A549 (cell line): Measurements from ENCODE around the gene TMEM219. TPM values are rescaled to one million over a fixed set of nuclear protein-coding genes. Genes with fewer than 3 reads are reported as not detected.

Source experiments
- ATAC-seq, 2 experiments: fragments of 200-7000 bp in 1 of 2; fragments of >200 bp in 1 of 2; cut with Nextera tagmentation in 1 of 2; cut with Tn5 transposase in 1 of 2; 3 replicates each; pipeline versions ENCODE4 v1.8.0 to v1.9.1; 2018 to 2020; ENCODE audit warnings: mild to moderate bottlenecking in 1 of 2, moderate library complexity in 1 of 2
- CTCF ChIA-PET: fragments of 300-600 bp; sonication (Branson Sonifier 250); formaldehyde crosslinking; extraction: SDS; loops from one replicate; lab custom pipeline; 2021; ENCODE audit warnings: antibody characterized with exemption, inconsistent platforms; lab: Yijun Ruan, JAX
- POLR2A ChIA-PET: fragments of 350-600 bp; formaldehyde crosslinking; extraction: SDS; loops from one replicate; lab custom pipeline; 2021; ENCODE audit warnings: antibody characterized with exemption, inconsistent platforms; lab: Yijun Ruan, JAX
- DNase-seq, 2 experiments: peaks; one replicate each; pipeline versions ENCODE4 v3.0.0 to v3.0.0-alpha.2; 2011 to 2016; ENCODE audit warnings: low read depth in 1 of 2, low spot score in 1 of 2
- FAIRE-seq: peaks from 2 replicates; lab custom pipeline; 2011; peaks lifted over from hg19 to GRCh38; lab: Jason Lieb, UNC
- H3K27ac ChIP-seq, 2 experiments: fragments of >200 bp; sonication (Bioruptor Twin); formaldehyde crosslinking; 3 replicates each; pipeline ENCODE4 v1.5.1; 2016 to 2017
- H3K4me1 ChIP-seq: fragments of >200 bp; sonication (Bioruptor Twin); formaldehyde crosslinking; 3 replicates; pipeline ENCODE4 v1.6.1; 2016
- H3K4me2 ChIP-seq: fragments of >200 bp; sonication (Bioruptor Twin); formaldehyde crosslinking; 3 replicates; pipeline ENCODE4 v1.6.1; 2016
- H3K4me3 ChIP-seq: fragments of >200 bp; sonication (Bioruptor Twin); formaldehyde crosslinking; 3 replicates; pipeline ENCODE4 v1.5.1; 2016
- H3K9me3 ChIP-seq: fragments of >200 bp; sonication (Bioruptor Twin); formaldehyde crosslinking; 3 replicates; pipeline ENCODE4 v1.6.1; 2016
- BHLHE40 ChIP-seq: IDR thresholded peaks from 2 replicates; pipeline ENCODE4 v1.6.1; 2012; ENCODE audit warnings: low read depth, low read length, inconsistent platforms
- CBX2 ChIP-seq: fragments of 200-600 bp; sonication (generic); IDR thresholded peaks from 2 replicates; pipeline ENCODE4 v1.6.1; 2016; ENCODE audit warnings: low read depth, mild to moderate bottlenecking, borderline replicate concordance
- CEBPB ChIP-seq, 2 experiments: fragments of >200 bp in 1 of 2; sonication (Bioruptor Twin) in 1 of 2; formaldehyde crosslinking in 1 of 2; IDR thresholded peaks; 2 replicates each; pipeline ENCODE4 v1.6.1; 2012 to 2016
- CHD2 ChIP-seq: fragments of 150-350 bp; IDR thresholded peaks from 2 replicates; pipeline ENCODE4 v1.6.1; 2014; ENCODE audit warnings: low read length; ENCODE audit not compliant: partially characterized antibody
- EHF ChIP-seq: fragments of 250-450 bp; sonication (Bioruptor Pico); IDR thresholded peaks from 2 replicates; pipeline ENCODE4 v1.5.0; 2020; ENCODE audit warnings: mild to moderate bottlenecking
- EHMT2 ChIP-seq: fragments of 200-600 bp; sonication (generic); IDR thresholded peaks from 2 replicates; pipeline ENCODE4 v1.6.1; 2016; ENCODE audit warnings: antibody characterized with exemption, low read depth, mild to moderate bottlenecking, moderate library complexity
- ESRRA ChIP-seq: fragments of 150-350 bp; IDR thresholded peaks from 2 replicates; pipeline ENCODE4 v1.6.1; 2014; ENCODE audit warnings: mild to moderate bottlenecking, low read length, borderline replicate concordance
- HDAC2 ChIP-seq: fragments of 200-600 bp; sonication (generic); IDR thresholded peaks from 2 replicates; pipeline ENCODE4 v1.6.1; 2016
- HOXA7 ChIP-seq: fragments of 250-450 bp; sonication (Bioruptor Pico); IDR thresholded peaks from 2 replicates; pipeline ENCODE4 v1.5.0; 2020; ENCODE audit warnings: mild to moderate bottlenecking, moderate library complexity
- HOXB13 ChIP-seq: fragments of 250-450 bp; sonication (Bioruptor Pico); IDR thresholded peaks from 2 replicates; pipeline ENCODE4 v1.5.0; 2020; ENCODE audit warnings: low read depth, mild to moderate bottlenecking, moderate library complexity
- HOXB5 ChIP-seq: fragments of 250-450 bp; sonication (Bioruptor Pico); IDR thresholded peaks from 2 replicates; pipeline ENCODE4 v1.5.0; 2020; ENCODE audit warnings: mild to moderate bottlenecking, moderate library complexity
- JUN ChIP-seq, 2 experiments: fragments of >200 bp; sonication (Bioruptor Twin); formaldehyde crosslinking; IDR thresholded peaks; 2 replicates in 1 of 2; 3 replicates in 1 of 2; pipeline ENCODE4 v1.6.1; 2016 to 2017
- POLR2A ChIP-seq: IDR thresholded peaks from 2 replicates; pipeline ENCODE4 v1.6.1; 2012; ENCODE audit warnings: mild to moderate bottlenecking, low read length
- RAD21 ChIP-seq, 2 experiments: fragments of >200 bp in 1 of 2; sonication (Bioruptor Twin) in 1 of 2; formaldehyde crosslinking in 1 of 2; IDR thresholded peaks in 1 of 2; conservative IDR thresholded peaks in 1 of 2; 2 replicates in 1 of 2; 3 replicates in 1 of 2; pipeline ENCODE4 v1.6.1; 2012 to 2018; ENCODE audit warnings: inconsistent platforms in 1 of 2
- RARB ChIP-seq: fragments of 250-450 bp; sonication (Bioruptor Pico); IDR thresholded peaks from 2 replicates; pipeline ENCODE4 v1.8.0; 2021; ENCODE audit warnings: mild to moderate bottlenecking, moderate library complexity
- RFX5 ChIP-seq: fragments of 450-650 bp; IDR thresholded peaks from 2 replicates; pipeline ENCODE4 v1.7.1; 2014; ENCODE audit warnings: antibody characterized with exemption, mild to moderate bottlenecking, moderate library complexity
- RNF2 ChIP-seq: fragments of 200-600 bp; sonication (generic); IDR thresholded peaks from 2 replicates; pipeline ENCODE4 v1.6.1; 2016; ENCODE audit warnings: low read depth, mild to moderate bottlenecking, antibody characterized with exemption, moderate library complexity, borderline replicate concordance
- SREBF2 ChIP-seq: fragments of 450-650 bp; IDR thresholded peaks from 2 replicates; pipeline ENCODE4 v1.6.1; 2014; ENCODE audit warnings: mild to moderate bottlenecking, moderate library complexity
- ZNF302 ChIP-seq: fragments of 250-450 bp; sonication (Bioruptor Pico); IDR thresholded peaks from 2 replicates; pipeline ENCODE4 v1.9.0; 2021; ENCODE audit warnings: inconsistent platforms, mild to moderate bottlenecking, moderate library complexity
- ZSCAN20 ChIP-seq: fragments of 250-450 bp; sonication (Bioruptor Pico); IDR thresholded peaks from 2 replicates; pipeline ENCODE4 v1.8.0; 2022; ENCODE audit warnings: mild to moderate bottlenecking, moderate library complexity
- WGBS: methylation state at CpG from one replicate; pipeline ENCODE4 v1.1.6; 2017; ENCODE audit errors: missing lambda C conversion rate; 5-methylcytosine and 5-hydroxymethylcytosine counted together
- polyA minus RNA-seq: library from RNA; depleted of rRNA, polyadenylated mRNA; stranded (reverse); fragments of >200 nt; gene quantifications from 2 replicates; pipeline ENCODE4 v1.2.3, GENCODE V29; 2011; rRNA and poly(A)+ RNA removed
- polyA plus RNA-seq, 4 experiments: library from polyadenylated mRNA; depleted of rRNA in 3 of 4; stranded (reverse); fragments of >200 nt; fragmentation: RNase III in 1 of 4; extraction: RNeasy Plus Mini Kit Qiagen cat#74134 plus additional on column Dnase treatment in 1 of 4; gene quantifications; 2 replicates in 3 of 4; 3 replicates in 1 of 4; pipeline ENCODE4 v1.2.3, GENCODE V29; 2011 to 2017
- TF ChIP-seq, protein P1 (sequence below): fragments of 150-350 bp; IDR thresholded peaks from 2 replicates; pipeline ENCODE4 v1.6.1; 2014; ENCODE audit warnings: low read depth, mild to moderate bottlenecking, low read length
- TF ChIP-seq, protein P2 (sequence below): fragments of 200-600 bp; sonication (generic); IDR thresholded peaks from 2 replicates; pipeline ENCODE4 v1.6.1; 2016; ENCODE audit warnings: antibody characterized with exemption, mild to moderate bottlenecking, moderate library complexity
- TF ChIP-seq, protein P3 (sequence below): fragments of 250-450 bp; sonication (Bioruptor Pico); IDR thresholded peaks from 2 replicates; pipeline ENCODE4 v1.5.0; 2020; ENCODE audit warnings: low read depth, mild to moderate bottlenecking, moderate library complexity
- TF ChIP-seq, protein P4 (sequence below): IDR thresholded peaks from 2 replicates; pipeline ENCODE4 v1.6.1; 2012
- TF ChIP-seq, protein P5 (sequence below): fragments of >200 bp; sonication (Bioruptor Twin); formaldehyde crosslinking; IDR thresholded peaks from 3 replicates; pipeline ENCODE4 v1.6.1; 2016
- TF ChIP-seq, protein P6 (sequence below): fragments of 250-450 bp; sonication (Bioruptor Pico); IDR thresholded peaks from 2 replicates; pipeline ENCODE4 v1.5.0; 2021; ENCODE audit warnings: mild to moderate bottlenecking, moderate library complexity, borderline replicate concordance

The TMEM219 gene, protein sequence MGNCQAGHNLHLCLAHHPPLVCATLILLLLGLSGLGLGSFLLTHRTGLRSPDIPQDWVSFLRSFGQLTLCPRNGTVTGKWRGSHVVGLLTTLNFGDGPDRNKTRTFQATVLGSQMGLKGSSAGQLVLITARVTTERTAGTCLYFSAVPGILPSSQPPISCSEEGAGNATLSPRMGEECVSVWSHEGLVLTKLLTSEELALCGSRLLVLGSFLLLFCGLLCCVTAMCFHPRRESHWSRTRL
- polyA plus RNA-seq (2011; rRNA removed) (65.1 and 82.5 TPM in 2 replicates), polyA plus RNA-seq (2017; fragmentation: RNase III; extraction: RNeasy Plus Mini Kit Qiagen cat#74134 plus additional on column Dnase treatment) (68.1 to 77.2 TPM (median 74.4 TPM) in 3 replicates), polyA minus RNA-seq (55.4 and 65.0 TPM in 2 replicates)
- polyA plus RNA-seq (2012; cell fraction: cytosol; rRNA removed) = 66.5 and 71.2 TPM in 2 replicates
- 56.7 and 79.5 TPM in 2 replicates for polyA plus RNA-seq (2012; cell fraction: nucleus; rRNA removed)

DNA sequence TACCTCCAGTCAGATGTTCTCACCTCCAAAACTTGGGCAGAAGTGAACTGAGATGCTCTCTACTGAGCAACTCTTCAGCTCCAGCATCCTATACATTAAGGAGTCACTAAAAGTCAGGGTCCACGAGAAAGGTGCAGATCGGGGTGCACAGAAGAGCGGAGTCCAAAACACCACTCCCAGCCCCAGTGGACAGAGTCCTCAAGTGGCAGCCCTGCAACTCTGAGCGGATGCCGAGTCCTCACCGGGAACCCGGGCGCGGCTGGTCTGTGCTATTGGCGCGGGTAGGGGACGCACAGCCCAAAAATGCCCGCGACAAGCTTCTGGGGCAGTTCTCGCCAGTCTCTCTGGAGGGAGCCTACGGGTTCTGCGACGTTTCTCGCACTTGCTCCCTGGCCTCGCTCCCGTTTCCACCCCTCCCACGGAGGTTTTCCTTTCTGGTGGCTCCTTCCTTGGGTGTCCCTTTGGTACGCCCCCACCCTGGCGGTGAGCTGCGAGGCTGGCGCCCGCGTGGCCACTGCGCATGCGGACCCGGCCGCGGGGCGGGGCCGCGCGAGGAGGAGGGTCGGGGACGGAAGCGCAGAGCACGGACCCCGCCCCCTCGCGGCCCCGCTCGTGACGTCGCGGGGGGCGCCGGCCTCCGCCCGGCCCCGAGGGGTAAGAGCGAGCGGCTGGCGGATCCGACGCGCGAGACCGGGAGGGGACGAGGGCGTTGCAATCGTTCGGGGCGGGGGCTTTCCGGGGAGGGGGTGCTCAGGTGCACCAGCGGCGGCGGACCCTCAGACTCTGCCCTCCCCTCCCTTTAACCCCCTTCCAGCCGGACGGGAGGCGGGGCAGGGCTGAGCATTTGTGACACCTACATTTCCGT lies at the start of gene TMEM219:
Gene TMEM219, plus strand, starts transcription at position 601 of the 865 bp plus-strand sequence. CDS start 1,065 bp downstream, outside the sequence.
- peak within 1 kb of the TSS; percentile 86 to 96 for H3K27ac ChIP-seq
- peak; percentile 88 to 94 for DNase-seq
- no peaks in the 10 kb centered on the region for H3K9me3 ChIP-seq
- WGBS = 2% methylated on average over 34 of the region's 75 CpGs
- POLR2A ChIA-PET = interaction anchor here (0.8 to 2.8 kb wide), 7 partner anchors 10 to 129 kb away, joined by 3 to 45 read pairs (median 5); partner anchors contain the start of genes KCTD13, SEZ6L2 and TAOK2
- CTCF ChIA-PET = interaction anchor here (0.6 to 2.6 kb wide), 19 partner anchors 10 to 146 kb away, joined by 3 to 18 read pairs (median 5); partner anchors contain the start of genes KCTD13, PAGR1 and TAOK2
- H3K4me2 ChIP-seq = peak within 1 kb of the TSS; percentile 97
- peak within 1 kb of the TSS; percentile 74 for H3K4me3 ChIP-seq
- peaks cover 12% of the 10 kb centered on the region; the same call in 1 of the 3 replicates for H3K4me1 ChIP-seq
- peak; percentile 96 to 97 for ATAC-seq
- FAIRE-seq = no peak
- no peak for TF ChIP-seq CEBPB (IDR thresholded peaks at IDR 0.05)
- TF ChIP-seq, protein P1, sequence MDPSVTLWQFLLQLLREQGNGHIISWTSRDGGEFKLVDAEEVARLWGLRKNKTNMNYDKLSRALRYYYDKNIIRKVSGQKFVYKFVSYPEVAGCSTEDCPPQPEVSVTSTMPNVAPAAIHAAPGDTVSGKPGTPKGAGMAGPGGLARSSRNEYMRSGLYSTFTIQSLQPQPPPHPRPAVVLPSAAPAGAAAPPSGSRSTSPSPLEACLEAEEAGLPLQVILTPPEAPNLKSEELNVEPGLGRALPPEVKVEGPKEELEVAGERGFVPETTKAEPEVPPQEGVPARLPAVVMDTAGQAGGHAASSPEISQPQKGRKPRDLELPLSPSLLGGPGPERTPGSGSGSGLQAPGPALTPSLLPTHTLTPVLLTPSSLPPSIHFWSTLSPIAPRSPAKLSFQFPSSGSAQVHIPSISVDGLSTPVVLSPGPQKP = no peak
- TF ChIP-seq SREBF2 = no peak
- TF ChIP-seq, protein P2, sequence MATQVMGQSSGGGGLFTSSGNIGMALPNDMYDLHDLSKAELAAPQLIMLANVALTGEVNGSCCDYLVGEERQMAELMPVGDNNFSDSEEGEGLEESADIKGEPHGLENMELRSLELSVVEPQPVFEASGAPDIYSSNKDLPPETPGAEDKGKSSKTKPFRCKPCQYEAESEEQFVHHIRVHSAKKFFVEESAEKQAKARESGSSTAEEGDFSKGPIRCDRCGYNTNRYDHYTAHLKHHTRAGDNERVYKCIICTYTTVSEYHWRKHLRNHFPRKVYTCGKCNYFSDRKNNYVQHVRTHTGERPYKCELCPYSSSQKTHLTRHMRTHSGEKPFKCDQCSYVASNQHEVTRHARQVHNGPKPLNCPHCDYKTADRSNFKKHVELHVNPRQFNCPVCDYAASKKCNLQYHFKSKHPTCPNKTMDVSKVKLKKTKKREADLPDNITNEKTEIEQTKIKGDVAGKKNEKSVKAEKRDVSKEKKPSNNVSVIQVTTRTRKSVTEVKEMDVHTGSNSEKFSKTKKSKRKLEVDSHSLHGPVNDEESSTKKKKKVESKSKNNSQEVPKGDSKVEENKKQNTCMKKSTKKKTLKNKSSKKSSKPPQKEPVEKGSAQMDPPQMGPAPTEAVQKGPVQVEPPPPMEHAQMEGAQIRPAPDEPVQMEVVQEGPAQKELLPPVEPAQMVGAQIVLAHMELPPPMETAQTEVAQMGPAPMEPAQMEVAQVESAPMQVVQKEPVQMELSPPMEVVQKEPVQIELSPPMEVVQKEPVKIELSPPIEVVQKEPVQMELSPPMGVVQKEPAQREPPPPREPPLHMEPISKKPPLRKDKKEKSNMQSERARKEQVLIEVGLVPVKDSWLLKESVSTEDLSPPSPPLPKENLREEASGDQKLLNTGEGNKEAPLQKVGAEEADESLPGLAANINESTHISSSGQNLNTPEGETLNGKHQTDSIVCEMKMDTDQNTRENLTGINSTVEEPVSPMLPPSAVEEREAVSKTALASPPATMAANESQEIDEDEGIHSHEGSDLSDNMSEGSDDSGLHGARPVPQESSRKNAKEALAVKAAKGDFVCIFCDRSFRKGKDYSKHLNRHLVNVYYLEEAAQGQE = no peak
- TF ChIP-seq, protein P3, sequence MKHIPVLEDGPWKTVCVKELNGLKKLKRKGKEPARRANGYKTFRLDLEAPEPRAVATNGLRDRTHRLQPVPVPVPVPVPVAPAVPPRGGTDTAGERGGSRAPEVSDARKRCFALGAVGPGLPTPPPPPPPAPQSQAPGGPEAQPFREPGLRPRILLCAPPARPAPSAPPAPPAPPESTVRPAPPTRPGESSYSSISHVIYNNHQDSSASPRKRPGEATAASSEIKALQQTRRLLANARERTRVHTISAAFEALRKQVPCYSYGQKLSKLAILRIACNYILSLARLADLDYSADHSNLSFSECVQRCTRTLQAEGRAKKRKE (CRISPR knock-in tag) = no peak
- peak; percentile 53 for TF ChIP-seq POLR2A
- TF ChIP-seq HOXA7 (CRISPR knock-in tag) = no peak
- peak in 1 of 2 experiments; percentile 47; a peak in 4 of 5 replicates for TF ChIP-seq RAD21 (conservative IDR thresholded peaks at IDR 0.05 in 1 of 2, IDR thresholded peaks at IDR 0.05 in 1 of 2)
- TF ChIP-seq, protein P4, sequence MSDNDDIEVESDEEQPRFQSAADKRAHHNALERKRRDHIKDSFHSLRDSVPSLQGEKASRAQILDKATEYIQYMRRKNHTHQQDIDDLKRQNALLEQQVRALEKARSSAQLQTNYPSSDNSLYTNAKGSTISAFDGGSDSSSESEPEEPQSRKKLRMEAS = peak; percentile 73
- TF ChIP-seq RFX5 = no peak
- 0 out of 2 replicates have a peak, but pooled peaks have one; percentile 22 for TF ChIP-seq HOXB5 (CRISPR knock-in tag)
- TF ChIP-seq BHLHE40 = no peak
- TF ChIP-seq ZNF302 (CRISPR knock-in tag) = no peak
- peak; percentile 64 to 67; a peak in 3 of 5 replicates for TF ChIP-seq JUN (IDR thresholded peaks at IDR 0.05)
- no peak for TF ChIP-seq CBX2
- TF ChIP-seq HDAC2 = no peak
- no peak for TF ChIP-seq HOXB13 (CRISPR knock-in tag)
- TF ChIP-seq ESRRA = no peak
- TF ChIP-seq EHF (CRISPR knock-in tag) = no peak
- no peak for TF ChIP-seq RNF2
- TF ChIP-seq CHD2 = no peak
- TF ChIP-seq, protein P5, sequence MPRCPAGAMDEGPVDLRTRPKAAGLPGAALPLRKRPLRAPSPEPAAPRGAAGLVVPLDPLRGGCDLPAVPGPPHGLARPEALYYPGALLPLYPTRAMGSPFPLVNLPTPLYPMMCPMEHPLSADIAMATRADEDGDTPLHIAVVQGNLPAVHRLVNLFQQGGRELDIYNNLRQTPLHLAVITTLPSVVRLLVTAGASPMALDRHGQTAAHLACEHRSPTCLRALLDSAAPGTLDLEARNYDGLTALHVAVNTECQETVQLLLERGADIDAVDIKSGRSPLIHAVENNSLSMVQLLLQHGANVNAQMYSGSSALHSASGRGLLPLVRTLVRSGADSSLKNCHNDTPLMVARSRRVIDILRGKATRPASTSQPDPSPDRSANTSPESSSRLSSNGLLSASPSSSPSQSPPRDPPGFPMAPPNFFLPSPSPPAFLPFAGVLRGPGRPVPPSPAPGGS = peak; percentile 63; the same call in 2 of the 3 replicates
- TF ChIP-seq, protein P6, sequence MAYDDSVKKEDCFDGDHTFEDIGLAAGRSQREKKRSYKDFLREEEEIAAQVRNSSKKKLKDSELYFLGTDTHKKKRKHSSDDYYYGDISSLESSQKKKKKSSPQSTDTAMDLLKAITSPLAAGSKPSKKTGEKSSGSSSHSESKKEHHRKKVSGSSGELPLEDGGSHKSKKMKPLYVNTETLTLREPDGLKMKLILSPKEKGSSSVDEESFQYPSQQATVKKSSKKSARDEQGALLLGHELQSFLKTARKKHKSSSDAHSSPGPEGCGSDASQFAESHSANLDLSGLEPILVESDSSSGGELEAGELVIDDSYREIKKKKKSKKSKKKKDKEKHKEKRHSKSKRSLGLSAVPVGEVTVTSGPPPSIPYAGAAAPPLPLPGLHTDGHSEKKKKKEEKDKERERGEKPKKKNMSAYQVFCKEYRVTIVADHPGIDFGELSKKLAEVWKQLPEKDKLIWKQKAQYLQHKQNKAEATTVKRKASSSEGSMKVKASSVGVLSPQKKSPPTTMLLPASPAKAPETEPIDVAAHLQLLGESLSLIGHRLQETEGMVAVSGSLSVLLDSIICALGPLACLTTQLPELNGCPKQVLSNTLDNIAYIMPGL (CRISPR knock-in tag) = no peak
- no peak for TF ChIP-seq EHMT2
- TF ChIP-seq ZSCAN20 (CRISPR knock-in tag) = no peak
- no peak for TF ChIP-seq RARB (CRISPR knock-in tag)
